Ovary (tissue), 3 donors: ENCODE data around the gene ZFPL1.

ENCODE experiments used
- EP300 ChIP-seq: sonication (generic); formaldehyde crosslinking; IDR thresholded peaks from one replicate; pipeline ENCODE4 v1.6.1; 2017; ENCODE audit warnings: antibody characterized with exemption
- POLR2A ChIP-seq: fragments of 450-650 bp; IDR thresholded peaks from one replicate; pipeline ENCODE4 v1.6.1; 2017; ENCODE audit warnings: antibody characterized with exemption, mild to moderate bottlenecking, moderate library complexity
- TF ChIP-seq, protein P1 (sequence below), 3 donors: fragments of 450-650 bp in 2 of 3; fragments of 200-600 bp in 1 of 3; IDR thresholded peaks; one replicate each; pipeline versions ENCODE4 v1.5.1 to v1.8.0; 2016 to 2022; ENCODE audit warnings: antibody characterized with exemption in 3 of 3, mild to moderate bottlenecking in 1 of 3
- donor health status: DM: no; HTN: no; CAD: no.

DNA sequence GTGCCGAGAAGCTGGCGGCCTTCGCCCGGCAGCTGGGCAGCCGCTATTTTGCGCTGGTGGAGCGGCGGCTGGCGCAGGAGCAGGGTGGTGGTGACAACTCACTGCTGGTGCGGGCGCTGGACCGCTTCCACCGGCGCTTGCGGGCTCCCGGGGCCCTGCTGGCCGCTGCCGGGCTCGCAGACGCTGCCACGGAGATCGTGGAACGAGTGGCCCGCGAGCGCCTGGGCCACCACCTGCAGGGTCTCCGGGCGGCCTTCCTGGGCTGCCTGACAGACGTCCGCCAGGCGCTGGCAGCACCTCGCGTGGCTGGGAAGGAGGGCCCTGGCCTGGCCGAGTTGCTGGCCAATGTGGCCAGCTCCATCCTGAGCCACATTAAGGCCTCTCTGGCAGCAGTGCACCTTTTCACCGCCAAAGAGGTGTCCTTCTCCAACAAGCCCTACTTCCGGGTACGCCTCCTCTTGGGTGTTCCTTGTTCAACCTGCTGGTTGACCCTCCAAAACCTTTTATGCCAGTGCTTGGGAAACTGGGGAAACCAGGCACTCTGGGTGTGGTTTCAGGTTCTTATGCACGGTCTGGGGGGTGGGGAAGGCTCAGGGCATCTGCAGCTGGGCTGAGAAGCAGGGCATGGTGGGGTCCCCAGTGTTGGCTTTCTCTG, 24.6 kb downstream of the ZFPL1 start:
- TF ChIP-seq POLR2A (no peak), EP300 (no peak)
- TF ChIP-seq, protein P1, sequence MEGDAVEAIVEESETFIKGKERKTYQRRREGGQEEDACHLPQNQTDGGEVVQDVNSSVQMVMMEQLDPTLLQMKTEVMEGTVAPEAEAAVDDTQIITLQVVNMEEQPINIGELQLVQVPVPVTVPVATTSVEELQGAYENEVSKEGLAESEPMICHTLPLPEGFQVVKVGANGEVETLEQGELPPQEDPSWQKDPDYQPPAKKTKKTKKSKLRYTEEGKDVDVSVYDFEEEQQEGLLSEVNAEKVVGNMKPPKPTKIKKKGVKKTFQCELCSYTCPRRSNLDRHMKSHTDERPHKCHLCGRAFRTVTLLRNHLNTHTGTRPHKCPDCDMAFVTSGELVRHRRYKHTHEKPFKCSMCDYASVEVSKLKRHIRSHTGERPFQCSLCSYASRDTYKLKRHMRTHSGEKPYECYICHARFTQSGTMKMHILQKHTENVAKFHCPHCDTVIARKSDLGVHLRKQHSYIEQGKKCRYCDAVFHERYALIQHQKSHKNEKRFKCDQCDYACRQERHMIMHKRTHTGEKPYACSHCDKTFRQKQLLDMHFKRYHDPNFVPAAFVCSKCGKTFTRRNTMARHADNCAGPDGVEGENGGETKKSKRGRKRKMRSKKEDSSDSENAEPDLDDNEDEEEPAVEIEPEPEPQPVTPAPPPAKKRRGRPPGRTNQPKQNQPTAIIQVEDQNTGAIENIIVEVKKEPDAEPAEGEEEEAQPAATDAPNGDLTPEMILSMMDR (IDR thresholded peaks at IDR 0.05): no peak
